Skin of body (tissue), 2 donors: ENCODE results near the gene OSGIN1. TPM values are rescaled to one million over a fixed set of nuclear protein-coding genes. Genes with fewer than 3 reads are reported as not detected.

Experiments used
- DNase-seq: peaks from one replicate; lab custom pipeline; 2025; lab: John Stamatoyannopoulos, UW
- total RNA-seq: library from RNA; depleted of rRNA; stranded (reverse); fragments of >200 nt; gene quantifications from one replicate; pipeline ENCODE4 v1.2.3, GENCODE V29; 2014

Gene OSGIN1
- total RNA-seq, 1 donor from 2014 or later, result 0.30 TPM

DNA sequence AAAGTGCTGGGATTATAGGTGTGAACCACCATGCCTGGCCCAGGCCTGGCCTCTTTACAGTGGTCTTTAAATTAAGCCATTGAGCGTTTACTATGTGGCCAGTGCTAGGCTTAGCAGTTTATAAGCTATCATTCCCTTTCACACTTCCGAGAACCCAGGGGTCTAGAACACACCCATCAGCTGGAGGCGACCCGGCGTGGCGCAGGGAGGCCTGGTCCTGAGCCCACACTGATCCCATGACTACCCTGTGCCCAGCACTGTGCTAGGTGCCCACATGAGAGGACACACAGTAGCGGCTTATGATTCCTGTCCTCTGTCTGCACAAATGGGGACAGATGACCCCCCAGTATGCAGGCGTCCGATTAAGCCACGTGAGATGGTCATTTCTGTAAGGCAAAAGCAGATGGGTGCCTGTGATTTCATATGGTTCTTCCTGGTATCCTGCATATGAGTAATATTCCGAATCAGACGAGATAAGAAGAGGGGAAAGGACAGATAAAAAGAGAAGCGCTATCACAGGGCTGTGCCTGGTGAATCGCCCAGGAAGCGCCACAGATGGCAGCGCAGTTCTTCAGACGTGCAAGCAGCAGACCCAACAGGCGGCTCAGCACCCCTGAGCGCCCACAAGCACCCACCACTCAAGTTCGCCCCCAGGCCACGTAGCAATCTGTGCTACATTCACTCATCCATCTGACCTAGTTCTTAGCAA lies 5.3 kb downstream of the OSGIN1 start:
- no peak for DNase-seq

DNA sequence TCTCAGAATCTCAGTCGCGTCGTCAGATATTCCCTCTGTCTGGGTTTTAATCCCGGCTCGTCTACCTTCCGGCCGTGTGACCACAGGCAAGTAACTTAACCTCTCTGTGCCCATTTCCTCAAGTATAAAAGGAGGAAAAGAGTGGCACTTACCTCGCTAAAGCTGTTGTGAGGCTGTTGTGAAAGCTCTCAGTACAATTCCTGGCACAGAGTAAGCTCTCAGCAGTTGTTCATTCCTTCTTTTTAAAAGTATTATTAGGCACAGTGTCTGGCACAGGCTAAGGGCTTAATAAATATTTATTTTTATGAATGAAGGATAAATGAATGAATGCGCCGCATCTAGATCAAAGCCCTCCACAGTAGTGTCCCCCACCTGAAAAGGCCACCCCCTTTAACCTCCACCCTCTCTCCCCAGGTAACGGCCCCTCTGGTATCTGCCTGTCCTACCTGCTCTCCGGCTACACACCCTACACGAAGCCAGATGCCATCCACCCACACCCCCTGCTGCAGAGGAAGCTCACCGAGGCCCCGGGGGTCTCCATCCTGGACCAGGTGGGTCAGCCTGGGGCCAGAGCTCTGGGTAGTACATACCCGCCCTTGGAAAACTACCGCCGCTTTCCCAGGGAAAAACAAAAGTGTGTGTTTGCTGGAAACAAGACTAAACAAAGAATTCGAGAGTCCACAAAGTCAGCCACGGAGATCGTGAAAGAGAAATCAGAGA lies 6.0 kb downstream of the OSGIN1 start:
- no peak for DNase-seq

DNA sequence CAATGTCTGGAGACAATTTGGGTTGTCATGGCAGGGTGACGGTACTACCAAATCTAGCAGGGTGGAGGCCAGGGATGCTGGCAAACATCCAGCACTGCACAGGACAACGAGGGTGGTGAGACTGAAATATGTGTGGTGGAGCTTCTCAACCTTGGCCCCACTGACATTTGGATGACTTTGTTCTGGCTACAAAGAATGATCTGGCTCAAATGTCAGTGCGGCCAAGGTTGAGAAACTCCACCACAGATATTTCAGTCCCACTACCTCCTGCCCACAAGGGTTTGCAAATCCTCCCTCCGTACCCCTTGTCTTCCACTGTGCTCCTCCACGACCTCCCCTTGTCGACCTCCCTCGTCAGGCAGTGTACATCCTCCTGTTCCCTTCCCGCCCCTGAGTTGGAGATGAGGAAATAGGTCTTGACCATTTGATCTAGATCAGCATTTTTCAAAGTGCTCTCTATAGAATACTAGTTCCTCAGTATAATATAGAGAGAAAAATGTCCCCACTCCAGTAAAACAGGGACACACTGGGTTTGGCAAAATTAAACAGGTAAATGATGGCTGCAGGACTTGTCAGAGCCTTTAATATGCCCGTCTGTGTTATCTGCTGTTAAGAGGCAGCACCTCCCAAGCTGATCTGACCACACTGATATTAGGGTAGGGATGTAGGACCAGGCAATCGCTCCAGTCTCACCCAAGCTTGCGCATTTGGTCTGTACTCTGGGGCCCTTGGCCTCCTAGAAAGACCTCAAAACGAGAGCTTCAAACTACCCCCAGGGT lies 6.8 kb downstream of the OSGIN1 start:
- no peak for DNase-seq

DNA sequence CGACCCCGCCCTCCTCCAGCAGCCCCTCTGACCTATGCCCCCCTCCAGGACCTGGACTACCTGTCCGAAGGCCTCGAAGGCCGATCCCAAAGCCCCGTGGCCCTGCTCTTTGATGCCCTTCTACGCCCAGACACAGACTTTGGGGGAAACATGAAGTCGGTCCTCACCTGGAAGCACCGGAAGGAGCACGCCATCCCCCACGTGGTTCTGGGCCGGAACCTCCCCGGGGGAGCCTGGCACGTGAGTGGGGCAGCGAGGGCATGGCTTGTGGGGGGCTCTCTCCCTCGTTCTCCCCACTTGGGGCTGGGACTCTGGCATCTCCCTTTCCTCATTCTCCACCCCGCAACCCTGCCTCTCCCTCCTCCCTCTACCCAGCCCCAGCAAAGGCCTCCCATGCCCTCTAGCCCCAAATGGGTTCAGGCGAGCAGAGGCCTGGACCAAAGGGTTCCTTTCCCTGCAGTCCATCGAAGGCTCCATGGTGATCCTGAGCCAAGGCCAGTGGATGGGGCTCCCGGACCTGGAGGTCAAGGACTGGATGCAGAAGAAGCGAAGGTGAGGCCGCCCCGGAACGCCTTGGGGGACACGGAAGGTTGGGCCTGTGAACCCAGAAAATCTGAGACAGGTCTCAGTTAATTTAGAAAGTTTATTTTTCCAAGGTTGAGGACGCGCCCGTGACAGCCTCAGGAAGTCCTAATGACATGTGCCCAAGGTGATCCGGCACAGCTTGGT lies 7.6 kb downstream of the OSGIN1 start:
- no peak for DNase-seq

DNA sequence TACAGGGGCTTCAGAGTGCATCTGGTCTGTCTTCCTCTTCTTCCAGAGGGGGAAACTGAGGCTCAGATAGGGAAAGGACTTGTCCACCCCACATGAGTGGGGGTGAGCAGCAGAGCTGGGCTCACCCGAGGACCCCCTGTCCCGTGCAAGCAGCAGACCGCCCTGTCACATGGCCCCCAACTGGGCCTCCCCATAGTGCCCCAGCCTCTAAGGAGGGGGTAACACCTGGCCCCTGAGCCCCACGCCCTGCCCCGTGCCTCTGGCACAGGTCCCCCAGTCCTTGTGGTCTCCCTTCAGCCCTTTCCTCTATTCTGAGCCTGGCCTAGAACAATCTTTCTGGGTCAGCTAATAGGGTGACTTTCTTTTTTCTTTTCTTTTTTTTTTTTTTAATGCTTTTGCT lies 8.6 kb downstream of the OSGIN1 start:
- no peak for DNase-seq

GRCh38 chr16:83963277-83964119 lies 10.5 kb downstream of the OSGIN1 start:
- no peak for DNase-seq

- DNase-seq, result no peak
These were observed 11.8 kb downstream of the OSGIN1 start for GRCh38 chr16:83964684-83965443.

- DNase-seq, result no peak
These were observed 12.6 kb downstream of the OSGIN1 start for GRCh38 chr16:83965444-83966152.

DNA sequence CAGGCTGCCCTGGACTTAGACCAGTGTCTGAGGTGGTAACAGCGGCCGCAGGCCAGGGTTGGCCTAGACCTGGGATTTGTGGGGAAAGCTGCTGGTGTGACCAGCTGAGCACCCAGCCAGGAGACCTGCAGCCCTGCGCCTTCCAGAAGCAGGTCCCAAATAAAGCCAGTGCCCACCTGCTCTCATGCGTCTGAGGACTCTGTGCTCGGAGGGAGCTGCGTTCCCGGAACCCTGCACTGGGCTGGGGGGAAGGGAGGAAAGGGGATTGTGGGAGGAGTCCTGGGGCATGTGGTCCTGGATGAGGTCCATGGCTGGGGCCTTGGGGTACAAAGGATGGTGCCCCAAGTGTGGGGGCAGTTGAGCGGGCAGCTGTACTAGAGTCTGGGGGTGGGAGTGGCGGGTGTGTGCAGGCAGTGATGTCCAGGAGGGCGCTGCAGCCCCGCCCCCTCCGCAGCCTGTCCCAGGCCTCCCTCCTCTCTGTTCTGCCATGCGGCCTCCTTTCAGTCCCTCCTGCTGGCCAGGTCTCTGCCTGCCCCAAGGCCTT lies 13.2 kb downstream of the OSGIN1 start:
- no peak for DNase-seq

- no peak for DNase-seq
These were observed 14.1 kb downstream of the OSGIN1 start for GRCh38 chr16:83967091-83967490.

DNA sequence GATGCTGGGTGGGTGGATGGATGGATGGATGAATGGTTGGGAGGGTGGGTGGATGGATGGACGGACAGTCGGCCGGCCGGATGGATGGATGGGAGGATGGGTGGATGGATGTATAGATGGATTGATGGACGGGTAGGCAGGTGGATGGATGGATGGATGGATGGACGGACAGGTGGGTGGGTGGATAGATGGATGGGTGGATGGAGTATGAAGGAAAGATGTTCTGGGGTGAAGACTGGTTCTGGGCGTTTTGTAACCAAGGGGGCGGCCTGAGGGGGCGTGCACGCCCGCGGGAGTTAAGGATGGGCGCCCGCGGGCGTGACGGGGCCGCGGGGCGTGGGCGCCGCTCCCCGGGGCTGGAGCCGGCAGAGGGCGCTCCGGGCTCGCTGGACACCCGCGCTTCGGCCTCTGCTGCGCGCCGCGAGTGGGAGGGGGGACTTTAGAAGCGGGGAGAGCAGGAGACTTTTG lies 14.8 kb downstream of the OSGIN1 start, which contains the start of gene NECAB2:
Gene NECAB2 (plus strand): TSS at position 407 of the 468 bp plus-strand sequence. CDS start 405 bp downstream, outside the sequence.
- DNase-seq, result no peak

- no peak for DNase-seq
These were observed 15.3 kb downstream of the OSGIN1 start for GRCh38 chr16:83968306-83968851.

DNA sequence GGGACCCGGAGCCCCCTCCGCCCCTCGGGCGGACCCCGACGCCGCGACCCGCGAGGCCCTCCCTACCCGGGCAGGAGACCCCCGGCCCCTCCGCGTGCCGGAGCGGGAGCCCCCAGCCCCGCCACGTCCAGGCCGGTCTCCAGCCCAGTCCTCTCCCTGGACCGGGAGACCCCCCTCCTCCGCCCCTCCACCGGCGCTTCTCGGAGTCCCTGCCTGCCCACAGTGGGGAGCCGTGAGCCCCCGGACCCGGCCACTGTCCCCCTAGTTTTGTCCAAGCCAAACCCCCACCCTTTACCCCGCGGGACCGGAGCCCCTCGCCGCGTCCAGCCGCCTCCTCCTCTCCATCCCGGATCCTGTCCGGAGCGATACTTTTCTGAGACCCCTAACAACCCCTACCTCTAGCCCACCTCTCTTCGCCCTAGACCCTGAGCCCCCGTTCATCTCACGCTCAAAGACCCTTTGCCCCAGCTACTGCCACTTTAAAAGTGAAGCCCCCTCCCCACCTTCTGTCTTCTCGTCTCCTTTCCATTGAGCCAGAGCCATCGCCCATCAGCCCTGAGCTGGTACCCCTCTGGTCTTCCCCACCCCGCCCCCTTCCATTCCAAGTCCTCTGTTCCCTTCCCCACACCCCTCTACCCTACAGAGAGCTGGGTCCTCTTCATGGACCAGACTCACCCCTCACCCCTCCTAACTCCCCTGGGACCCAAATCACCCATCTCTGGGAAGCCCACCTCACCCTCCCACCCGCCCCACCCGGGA lies 16.0 kb downstream of the OSGIN1 start:
- no peak for DNase-seq

DNA sequence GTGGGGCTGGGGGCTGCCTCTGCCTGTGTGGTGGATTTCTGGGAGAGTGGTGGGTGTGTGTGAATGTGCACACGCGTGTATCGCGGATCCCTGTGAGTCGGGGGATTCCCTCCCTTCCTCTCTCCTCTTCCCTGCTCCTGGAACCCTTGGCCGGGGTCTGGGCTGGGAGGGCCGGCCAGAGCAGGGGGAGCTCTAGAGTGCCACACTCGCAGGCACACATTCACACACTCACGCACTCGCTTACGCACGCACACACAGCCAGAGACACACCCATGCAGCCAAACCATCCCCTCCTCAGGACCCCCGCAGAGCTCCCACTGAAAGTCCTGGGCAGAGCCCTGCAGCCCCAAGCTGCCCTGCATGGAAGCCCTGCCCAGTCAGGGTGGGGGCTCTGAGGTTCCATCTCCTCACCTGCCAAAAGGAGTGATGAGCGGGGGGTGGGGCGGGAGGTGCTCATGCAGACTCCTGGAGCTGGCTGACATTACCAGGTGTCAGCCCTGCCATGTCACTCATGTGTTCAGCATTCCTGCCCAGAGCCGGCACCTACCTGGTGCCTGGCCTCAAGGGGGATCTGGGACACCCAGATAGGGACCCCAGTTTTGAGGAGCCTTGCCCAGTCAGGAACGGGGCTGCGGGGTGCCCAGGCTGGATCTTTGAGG lies 16.9 kb downstream of the OSGIN1 start:
- DNase-seq, result no peak

GRCh38 chr16:83970430-83970815 lies 17.4 kb downstream of the OSGIN1 start:
- DNase-seq, result no peak

DNA sequence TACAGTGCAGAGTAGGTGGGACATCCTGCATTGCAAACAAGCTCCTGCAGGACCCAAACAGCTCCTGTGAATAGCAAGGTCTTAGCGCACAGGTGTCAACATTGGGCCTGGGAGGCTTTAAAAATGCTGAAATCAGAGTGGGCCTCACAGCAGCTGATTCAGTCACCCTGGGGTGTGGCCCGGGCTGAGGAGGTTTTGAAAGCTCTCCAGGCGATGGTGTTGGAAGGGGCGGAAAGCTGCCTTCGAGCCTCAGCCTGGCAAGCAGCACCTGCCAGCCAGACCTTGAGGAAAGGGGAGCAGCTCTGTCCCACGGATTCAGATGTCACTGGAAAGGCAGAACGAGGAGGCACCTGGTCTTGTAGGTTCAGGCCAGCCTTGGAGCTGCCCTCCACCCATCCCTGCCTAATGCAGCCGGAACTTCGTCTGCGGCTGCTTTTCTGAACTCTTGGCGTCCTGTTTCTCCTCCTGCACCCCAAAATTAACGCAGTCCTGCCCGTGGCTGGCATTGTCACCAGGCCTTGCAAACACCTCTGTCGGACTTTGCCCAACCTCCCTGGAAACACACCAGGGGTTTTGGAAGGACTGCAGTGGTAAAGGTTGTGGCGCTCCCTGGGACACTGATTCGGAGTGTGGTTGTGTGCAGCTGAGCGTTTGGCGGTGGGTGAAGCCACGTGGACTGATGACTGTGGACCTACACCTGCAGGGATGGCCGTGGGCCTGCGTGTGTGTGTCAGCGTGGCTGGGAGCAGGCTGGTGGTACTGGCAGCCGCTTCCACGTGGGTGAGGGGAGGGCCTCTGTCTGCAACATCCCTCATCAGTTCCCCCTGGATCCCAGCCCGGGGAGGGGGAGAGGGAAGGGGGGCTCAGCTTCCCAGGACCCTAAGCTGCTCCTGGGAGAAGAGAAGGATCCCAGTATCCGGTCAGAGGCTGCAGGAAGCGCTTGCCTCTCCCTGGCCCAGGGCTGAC lies 18.4 kb downstream of the OSGIN1 start:
- no peak for DNase-seq
